T-cell (primary cell): Measurements from ENCODE around the gene SHCBP1. TPM values are rescaled to one million over a fixed set of nuclear protein-coding genes. Genes with fewer than 3 reads are reported as not detected.

Experiments used
- ATAC-seq, 4 experiments: fragments of 200-7000 bp in 3 of 4; fragments of 150-1000 bp in 1 of 4; cut with Tn5 transposase; replicated peaks in 1 of 4; 1 replicate in 3 of 4; 2 replicates in 1 of 4; pipeline ENCODE4 v1.10.0; 2021; ENCODE audit warnings: moderate library complexity in 3 of 4, mild to moderate bottlenecking in 2 of 4, moderate number of reproducible peaks in 1 of 4
- CTCF ChIA-PET, 2 donors: fragments of 300-600 bp; sonication (Branson Sonifier 250); formaldehyde crosslinking; loops; one replicate each; lab custom pipeline; 2022; ENCODE audit warnings: antibody characterized with exemption in 2 of 2; lab: Charles Lee
- POLR2A ChIA-PET, 2 donors: fragments of 300-600 bp; sonication (Branson Sonifier 250); formaldehyde crosslinking; loops; one replicate each; lab custom pipeline; 2022; ENCODE audit warnings: antibody characterized with exemption in 2 of 2; lab: Charles Lee
- DNase-seq, 35 experiments: peaks; one replicate each; pipeline versions ENCODE4 v3.0.0 to v3.0.0-alpha.2; 2013 to 2023
- H3K27ac ChIP-seq: one replicate; pipeline ENCODE4 v1.5.1; 2013; ENCODE audit warnings: low read length
- H3K27me3 ChIP-seq, 2 experiments: replicated peaks in 1 of 2; 1 replicate in 1 of 2; 2 replicates in 1 of 2; pipeline versions ENCODE4 v1.6.1 to v1.7.0; 2013; ENCODE audit warnings: low read length in 1 of 2, mixed read lengths in 1 of 2; ENCODE audit not compliant: control insufficient read depth in 2 of 2, insufficient read depth in 2 of 2; ENCODE audit errors: extremely low read depth in 1 of 2
- H3K36me3 ChIP-seq, 2 donors: 1 replicate in 1 of 2; 2 replicates in 1 of 2; pipeline versions ENCODE4 v1.6.1 to v1.7.0; 2013; ENCODE audit warnings: low read length in 1 of 2; ENCODE audit not compliant: control insufficient read depth in 2 of 2, insufficient read depth in 1 of 2; ENCODE audit errors: extremely low read depth in 1 of 2
- H3K4me1 ChIP-seq, 2 experiments: 1 replicate in 1 of 2; 2 replicates in 1 of 2; pipeline versions ENCODE4 v1.6.1 to v1.7.0; 2013; ENCODE audit warnings: low read length in 2 of 2, mixed read lengths in 1 of 2; ENCODE audit not compliant: insufficient read depth in 2 of 2, control insufficient read depth in 1 of 2; ENCODE audit errors: extremely low read depth in 1 of 2
- H3K4me3 ChIP-seq, 2 donors: 1 replicate in 1 of 2; 2 replicates in 1 of 2; pipeline versions ENCODE4 v1.5.1 to v1.7.0; 2013; ENCODE audit warnings: mild to moderate bottlenecking in 2 of 2, low read length in 1 of 2, moderate library complexity in 1 of 2; ENCODE audit not compliant: control insufficient read depth in 1 of 2; ENCODE audit errors: extremely low read depth in 1 of 2
- H3K9me3 ChIP-seq: 2 replicates; pipeline ENCODE4 v1.7.0; 2013
- H3K27ac Mint-ChIP-seq, 2 donors: one replicate each; pipeline ENCODE4 v1.8.0; 2020 to 2021; ENCODE audit warnings: mild to moderate bottlenecking in 2 of 2, mixed read lengths in 2 of 2
- H3K27me3 Mint-ChIP-seq, 2 donors: one replicate each; pipeline ENCODE4 v1.8.0; 2021 to 2022; ENCODE audit warnings: mixed read lengths in 2 of 2
- H3K36me3 Mint-ChIP-seq: one replicate; pipeline ENCODE4 v1.8.0; 2021; ENCODE audit warnings: mixed read lengths
- H3K4me1 Mint-ChIP-seq, 3 donors: one replicate each; pipeline ENCODE4 v1.8.0; 2020 to 2022; ENCODE audit warnings: mixed read lengths in 3 of 3, mild to moderate bottlenecking in 1 of 3
- H3K4me3 Mint-ChIP-seq, 3 donors: one replicate each; pipeline ENCODE4 v1.8.0; 2020 to 2022; ENCODE audit warnings: mild to moderate bottlenecking in 3 of 3, mixed read lengths in 3 of 3, moderate library complexity in 3 of 3
- H3K9me3 Mint-ChIP-seq, 3 donors: one replicate each; pipeline ENCODE4 v1.8.0; 2020 to 2022; ENCODE audit warnings: mixed read lengths in 3 of 3
- WGBS: methylation state at CpG from one replicate; pipeline ENCODE4 v1.1.5; 2013; ENCODE audit warnings: missing lambda C conversion rate; ENCODE audit not compliant: insufficient coverage; 5-methylcytosine and 5-hydroxymethylcytosine counted together
- total RNA-seq, 35 experiments: library from RNA in 6 of 35; stranded (reverse) in 6 of 35; fragments of 120-200 nt in 1 of 35; gene quantifications; one replicate each; pipeline versions ENCODE4 v1.2.1 to v1.2.4 and lab custom pipeline; 2013 to 2026

SHCBP1 gene
- total RNA-seq, 5 donors from 2014 or later (not counting 1 experiment from before 2014, with no cell fraction given): 0.69 to 4.1 (median 1.1) TPM

GRCh38 chr16:46591257-46591656, 29.9 kb downstream of the SHCBP1 start:
- ChIA-PET CTCF (no interaction called here), POLR2A (no interaction called here)
- no peaks in the 10 kb centered on the region for H3K27me3 Mint-ChIP-seq
- no peaks in the 10 kb centered on the region for H3K4me1 Mint-ChIP-seq
- Histone ChIP-seq H3K36me3 (no peaks in the 10 kb centered on the region), H3K9me3 (no peaks in the 10 kb centered on the region), H3K27ac (no peak overlapping the region), H3K27me3 (no peaks in the 10 kb centered on the region), H3K4me3 (no peak overlapping the region), H3K4me1 (no peaks in the 10 kb centered on the region)
- DNase-seq: no peak
- WGBS: no CpG with 5 or more reads among the region's 1 CpG
- H3K27ac Mint-ChIP-seq: peak overlapping the region in 1 of 2 donors; percentile 32
- no peak overlapping the region for H3K4me3 Mint-ChIP-seq
- peaks cover 9 to 14% (median 11%) of the 10 kb centered on the region in 3 donors for H3K9me3 Mint-ChIP-seq
- ATAC-seq: no peak
- H3K36me3 Mint-ChIP-seq: peaks cover 33% of the 10 kb centered on the region

GRCh38 chr16:46586011-46586577, 35.1 kb downstream of the SHCBP1 start:
- H3K4me3 Mint-ChIP-seq: no peak overlapping the region
- no peaks in the 10 kb centered on the region for H3K36me3 ChIP-seq
- POLR2A ChIA-PET: no interaction called here
- H3K36me3 Mint-ChIP-seq: peaks cover 43% of the 10 kb centered on the region
- CTCF ChIA-PET: interaction anchor here in 1 of 2 donors (0.6 kb wide), 1 partner anchor 9 kb away, joined by 3 read pairs; no protein-coding TSS in a partner anchor
- H3K4me1 Mint-ChIP-seq: peaks cover 0 to 11% (median 5%) of the 10 kb centered on the region in 3 donors
- H3K27me3 ChIP-seq: no peaks in the 10 kb centered on the region
- no peak overlapping the region for H3K4me3 ChIP-seq
- peaks cover 21 to 29% (median 21%) of the 10 kb centered on the region in 3 donors for H3K9me3 Mint-ChIP-seq
- peaks cover 0 to 5% of the 10 kb centered on the region in 2 experiments for H3K4me1 ChIP-seq
- H3K27ac Mint-ChIP-seq: no peak overlapping the region
- H3K27me3 Mint-ChIP-seq: no peaks in the 10 kb centered on the region
- ATAC-seq (no peak), DNase-seq (no peak)
- H3K27ac ChIP-seq: no peak overlapping the region
- no peaks in the 10 kb centered on the region for H3K9me3 ChIP-seq

GRCh38 chr16:46583036-46583435, 38.1 kb downstream of the SHCBP1 start:
- CTCF ChIA-PET: interaction anchor here in 1 of 2 donors (1.6 kb wide), 1 partner anchor 24 kb away, joined by 3 read pairs; no protein-coding TSS in a partner anchor
- Mint-ChIP-seq H3K4me3 (no peak overlapping the region), H3K4me1 (peaks cover 0 to 11% (median 5%) of the 10 kb centered on the region in 3 donors), H3K9me3 (peaks cover 20 to 29% (median 21%) of the 10 kb centered on the region in 3 donors), H3K27ac (peak overlapping the region in 1 of 2 donors; percentile 13), H3K36me3 (peaks cover 24% of the 10 kb centered on the region), H3K27me3 (no peaks in the 10 kb centered on the region)
- H3K27ac ChIP-seq: no peak overlapping the region
- peak in 1 of 35 experiments; percentile 9 for DNase-seq
- WGBS: 18% methylated on average over 2 of the region's 2 CpGs
- H3K27me3 ChIP-seq: no peaks in the 10 kb centered on the region
- ATAC-seq: peak in 1 of 4 experiments; percentile 24
- peaks cover 0 to 5% of the 10 kb centered on the region in 2 experiments for H3K4me1 ChIP-seq
- POLR2A ChIA-PET: no interaction called here
- H3K9me3 ChIP-seq: no peaks in the 10 kb centered on the region
- H3K36me3 ChIP-seq: no peaks in the 10 kb centered on the region
- H3K4me3 ChIP-seq: no peak overlapping the region

DNA sequence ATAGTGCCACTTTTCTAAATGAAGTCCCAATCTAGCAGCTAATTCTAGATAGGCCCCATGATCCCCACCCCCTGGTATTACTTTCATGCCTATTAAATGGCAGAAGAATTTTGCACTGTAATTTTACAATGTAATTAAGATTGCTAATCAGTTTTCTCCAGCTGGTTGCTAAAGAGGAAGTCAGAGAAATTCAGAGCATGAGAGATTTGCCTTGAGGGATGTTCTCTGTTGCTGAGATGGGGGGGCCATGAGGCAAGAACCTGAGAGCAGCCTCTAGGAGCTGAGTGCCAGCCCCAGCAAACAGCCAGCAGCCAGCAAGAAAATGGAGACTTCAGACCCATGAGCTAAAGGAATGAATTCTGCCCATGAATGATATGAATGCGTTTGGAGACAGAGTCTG, 38.9 kb downstream of the SHCBP1 start:
- no peak overlapping the region for H3K4me3 Mint-ChIP-seq
- H3K27me3 ChIP-seq: no peaks in the 10 kb centered on the region
- H3K36me3 ChIP-seq: no peaks in the 10 kb centered on the region
- no peaks in the 10 kb centered on the region for H3K27me3 Mint-ChIP-seq
- H3K27ac ChIP-seq: no peak overlapping the region
- POLR2A ChIA-PET: no interaction called here
- no peak for DNase-seq
- no peak for ATAC-seq
- H3K4me1 ChIP-seq: peaks cover 0 to 5% of the 10 kb centered on the region in 2 experiments
- H3K4me1 Mint-ChIP-seq: peaks cover 0 to 11% (median 5%) of the 10 kb centered on the region in 3 donors
- H3K9me3 Mint-ChIP-seq: peaks cover 15 to 29% (median 19%) of the 10 kb centered on the region in 3 donors
- CTCF ChIA-PET: interaction anchor here (1.2 to 1.6 kb wide), 2 partner anchors 24 to 26 kb away, joined by 3 read pairs; no protein-coding TSS in a partner anchor
- no peak overlapping the region for H3K4me3 ChIP-seq
- H3K27ac Mint-ChIP-seq: no peak overlapping the region
- H3K36me3 Mint-ChIP-seq: peaks cover 18% of the 10 kb centered on the region
- no CpG with 5 or more reads among the region's 1 CpG for WGBS
- H3K9me3 ChIP-seq: no peaks in the 10 kb centered on the region

GRCh38 chr16:46577988-46578579, 43.1 kb downstream of the SHCBP1 start:
- Histone ChIP-seq H3K27me3 (no peaks in the 10 kb centered on the region), H3K9me3 (no peaks in the 10 kb centered on the region), H3K27ac (no peak overlapping the region), H3K36me3 (no peaks in the 10 kb centered on the region), H3K4me1 (peaks cover 0 to 5% of the 10 kb centered on the region in 2 experiments), H3K4me3 (no peak overlapping the region)
- no peak overlapping the region for H3K4me3 Mint-ChIP-seq
- H3K4me1 Mint-ChIP-seq: peaks cover 0 to 12% (median 4%) of the 10 kb centered on the region in 3 donors
- H3K36me3 Mint-ChIP-seq: no peaks in the 10 kb centered on the region
- ChIA-PET POLR2A (interaction anchor here in 1 of 2 donors (0.8 kb wide), 1 partner anchor 30 kb away, joined by 3 read pairs; no protein-coding TSS in a partner anchor), CTCF (interaction anchor here in 1 of 2 donors (1.2 kb wide), 1 partner anchor 23 kb away, joined by 3 read pairs; no protein-coding TSS in a partner anchor)
- no peak overlapping the region for H3K27ac Mint-ChIP-seq
- WGBS: no CpG with 5 or more reads among the region's 3 CpGs
- no peak for DNase-seq
- no peak for ATAC-seq
- H3K9me3 Mint-ChIP-seq: no peaks in the 10 kb centered on the region
- H3K27me3 Mint-ChIP-seq: peaks cover 0 to under 1% of the 10 kb centered on the region in 2 donors

GRCh38 chr16:46573834-46574159, 47.4 kb downstream of the SHCBP1 start:
- H3K9me3 Mint-ChIP-seq: no peaks in the 10 kb centered on the region
- H3K4me1 ChIP-seq: no peaks in the 10 kb centered on the region
- H3K4me1 Mint-ChIP-seq: peaks cover 0 to 6% (median 0%) of the 10 kb centered on the region in 3 donors
- ATAC-seq (no peak), DNase-seq (no peak)
- no peak overlapping the region for H3K27ac Mint-ChIP-seq
- no peaks in the 10 kb centered on the region for H3K36me3 Mint-ChIP-seq
- peaks cover 0 to 4% of the 10 kb centered on the region in 2 experiments for H3K27me3 ChIP-seq
- POLR2A ChIA-PET: no interaction called here
- no peaks in the 10 kb centered on the region for H3K9me3 ChIP-seq
- H3K4me3 ChIP-seq: no peak overlapping the region
- no peak overlapping the region for H3K27ac ChIP-seq
- 85% methylated on average over 8 of the region's 13 CpGs for WGBS
- no peaks in the 10 kb centered on the region for H3K36me3 ChIP-seq
- CTCF ChIA-PET: no interaction called here
- no peak overlapping the region for H3K4me3 Mint-ChIP-seq
- peaks cover 4% of the 10 kb centered on the region in 2 donors for H3K27me3 Mint-ChIP-seq
